Measurements from ENCODE around the gene THSD8.
A peak's percentile ranks its signal among the peaks of the same experiment; 100 is the strongest.

The THSD8 gene

DNA sequence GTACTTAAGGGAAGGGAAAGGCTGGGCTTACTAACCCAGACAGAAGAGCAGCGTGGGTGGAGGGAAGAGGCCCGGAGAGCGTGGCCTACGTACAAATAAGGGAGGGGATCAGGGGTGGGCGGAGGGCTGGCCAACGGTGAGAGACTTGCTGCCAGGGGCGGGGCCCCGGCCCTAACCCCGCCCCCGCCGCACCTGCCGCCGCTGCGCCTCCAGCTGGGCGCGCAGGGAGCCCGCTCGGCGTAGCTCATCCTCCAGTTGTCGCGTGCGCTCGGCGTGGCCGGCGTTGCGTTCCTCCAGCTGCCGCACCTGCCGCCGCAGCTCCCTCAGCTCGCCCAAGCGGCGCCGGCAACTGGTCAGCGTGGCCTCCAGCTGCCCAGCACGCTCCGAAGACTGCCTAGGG lies 32.2 kb upstream of the THSD8 start:
- Histone ChIP-seq H3K9me3 (no peaks in the 10 kb centered on the region), H3K36me3 (peaks cover 0 to 39% (median 2%) of the 10 kb centered on the region in 3 donors), H3K4me1 (peaks cover 0 to 24% (median 8%) of the 10 kb centered on the region in 4 donors), H3K27me3 (no peaks in the 10 kb centered on the region), H3K4me3 (no peak overlapping the region), H3K27ac (no peak overlapping the region)
- TF ChIP-seq, protein P1, sequence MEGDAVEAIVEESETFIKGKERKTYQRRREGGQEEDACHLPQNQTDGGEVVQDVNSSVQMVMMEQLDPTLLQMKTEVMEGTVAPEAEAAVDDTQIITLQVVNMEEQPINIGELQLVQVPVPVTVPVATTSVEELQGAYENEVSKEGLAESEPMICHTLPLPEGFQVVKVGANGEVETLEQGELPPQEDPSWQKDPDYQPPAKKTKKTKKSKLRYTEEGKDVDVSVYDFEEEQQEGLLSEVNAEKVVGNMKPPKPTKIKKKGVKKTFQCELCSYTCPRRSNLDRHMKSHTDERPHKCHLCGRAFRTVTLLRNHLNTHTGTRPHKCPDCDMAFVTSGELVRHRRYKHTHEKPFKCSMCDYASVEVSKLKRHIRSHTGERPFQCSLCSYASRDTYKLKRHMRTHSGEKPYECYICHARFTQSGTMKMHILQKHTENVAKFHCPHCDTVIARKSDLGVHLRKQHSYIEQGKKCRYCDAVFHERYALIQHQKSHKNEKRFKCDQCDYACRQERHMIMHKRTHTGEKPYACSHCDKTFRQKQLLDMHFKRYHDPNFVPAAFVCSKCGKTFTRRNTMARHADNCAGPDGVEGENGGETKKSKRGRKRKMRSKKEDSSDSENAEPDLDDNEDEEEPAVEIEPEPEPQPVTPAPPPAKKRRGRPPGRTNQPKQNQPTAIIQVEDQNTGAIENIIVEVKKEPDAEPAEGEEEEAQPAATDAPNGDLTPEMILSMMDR (IDR thresholded peaks at IDR 0.05): no peak
- DNase-seq: no peak
- intact Hi-C loops (cut with DNase I; ENCODE audit: low total_unique reads): loop anchor here (5.0 kb wide), 1 partner anchor 78 kb away; no protein-coding TSS in a partner anchor

DNA sequence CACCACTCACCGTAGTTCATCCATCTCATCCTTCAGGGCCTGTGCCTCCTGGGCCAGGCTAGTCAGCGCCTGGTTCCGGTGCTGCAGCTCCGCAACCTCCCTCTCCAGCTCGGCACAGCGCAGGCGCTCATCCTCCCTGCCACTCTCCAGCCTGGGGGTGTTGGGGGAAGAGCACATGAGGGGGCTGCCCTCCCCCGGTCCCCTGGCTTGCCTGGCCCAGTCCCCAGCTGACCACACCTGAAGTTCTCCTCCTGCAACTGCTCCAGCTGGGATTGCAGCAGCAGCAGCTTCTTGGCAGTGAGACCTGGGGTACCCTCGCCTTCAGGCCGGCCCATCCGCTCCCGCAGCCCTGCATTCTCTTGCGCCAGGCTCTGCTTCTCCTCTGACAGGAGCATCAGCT lies 30.9 kb upstream of the THSD8 start:
- no peak for DNase-seq
- TF ChIP-seq, protein P1 (IDR thresholded peaks at IDR 0.05): no peak
- H3K27ac ChIP-seq: no peak overlapping the region
- no peak overlapping the region for H3K4me3 ChIP-seq
- H3K9me3 ChIP-seq: no peaks in the 10 kb centered on the region
- H3K4me1 ChIP-seq: peaks cover 0 to 27% (median 14%) of the 10 kb centered on the region in 4 donors
- H3K27me3 ChIP-seq: no peaks in the 10 kb centered on the region
- peaks cover 0 to 35% (median 0%) of the 10 kb centered on the region in 3 donors for H3K36me3 ChIP-seq
- intact Hi-C loops (cut with DNase I; ENCODE audit: low total_unique reads): no loop called here

DNA sequence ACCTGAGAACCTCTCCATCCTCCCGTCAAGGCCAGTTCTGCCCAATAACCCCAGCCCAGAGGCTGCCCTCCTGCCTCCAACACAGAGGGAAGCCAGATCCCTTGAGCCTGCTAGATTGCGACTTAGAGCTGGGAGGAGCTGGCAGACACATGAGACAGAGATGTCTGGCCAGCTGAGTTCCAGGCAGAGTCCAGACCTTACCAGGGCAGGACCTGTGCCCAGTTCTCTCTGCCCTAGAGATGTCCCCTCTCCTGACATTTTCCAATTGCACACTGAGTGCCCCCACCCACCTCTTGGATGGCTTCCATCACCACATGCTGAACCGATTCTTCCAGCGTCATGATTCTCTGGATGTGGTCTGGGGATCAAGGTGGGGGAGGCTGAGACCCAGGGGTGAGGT lies 29.5 kb upstream of the THSD8 start:
- no peaks in the 10 kb centered on the region for H3K9me3 ChIP-seq
- H3K27ac ChIP-seq: peak overlapping the region in 1 of 2 donors; percentile 13
- DNase-seq: no peak
- no peaks in the 10 kb centered on the region for H3K27me3 ChIP-seq
- TF ChIP-seq, protein P1 (IDR thresholded peaks at IDR 0.05): no peak
- H3K4me1 ChIP-seq: peaks cover 0 to 26% (median 15%) of the 10 kb centered on the region in 4 donors
- intact Hi-C loops (cut with DNase I; ENCODE audit: low total_unique reads): no loop called here
- no peak overlapping the region for H3K4me3 ChIP-seq
- peaks cover 0 to 31% (median 0%) of the 10 kb centered on the region in 3 donors for H3K36me3 ChIP-seq

DNA sequence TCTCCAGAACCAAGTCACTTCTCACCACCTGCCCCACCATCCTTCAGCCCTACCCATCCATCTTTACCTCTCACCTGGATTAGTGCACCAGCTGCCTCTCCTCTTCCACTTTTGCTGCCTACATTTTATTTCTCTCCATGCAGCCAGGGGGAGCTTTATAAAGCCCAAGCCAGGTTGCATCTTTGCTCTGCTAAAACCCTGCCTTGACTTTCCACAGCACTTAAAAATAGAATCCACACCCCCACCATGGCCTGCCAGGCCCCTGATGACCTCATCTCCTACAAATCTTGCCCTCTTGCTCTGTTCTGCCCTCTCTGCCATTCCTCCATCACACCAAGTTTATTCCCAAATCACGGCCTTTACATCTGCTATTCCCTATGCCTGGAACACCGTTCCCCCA lies 28.3 kb upstream of the THSD8 start:
- intact Hi-C loops (cut with DNase I; ENCODE audit: low total_unique reads): no loop called here
- Histone ChIP-seq H3K36me3 (peaks cover 0 to 21% (median 0%) of the 10 kb centered on the region in 3 donors), H3K4me3 (no peak overlapping the region), H3K9me3 (no peaks in the 10 kb centered on the region), H3K27ac (peak overlapping the region in 1 of 2 donors; percentile 20), H3K4me1 (peaks cover 0 to 38% (median 22%) of the 10 kb centered on the region in 4 donors), H3K27me3 (no peaks in the 10 kb centered on the region)
- TF ChIP-seq, protein P1 (IDR thresholded peaks at IDR 0.05): peak in 1 of 2 experiments; percentile 21
- DNase-seq: no peak

DNA sequence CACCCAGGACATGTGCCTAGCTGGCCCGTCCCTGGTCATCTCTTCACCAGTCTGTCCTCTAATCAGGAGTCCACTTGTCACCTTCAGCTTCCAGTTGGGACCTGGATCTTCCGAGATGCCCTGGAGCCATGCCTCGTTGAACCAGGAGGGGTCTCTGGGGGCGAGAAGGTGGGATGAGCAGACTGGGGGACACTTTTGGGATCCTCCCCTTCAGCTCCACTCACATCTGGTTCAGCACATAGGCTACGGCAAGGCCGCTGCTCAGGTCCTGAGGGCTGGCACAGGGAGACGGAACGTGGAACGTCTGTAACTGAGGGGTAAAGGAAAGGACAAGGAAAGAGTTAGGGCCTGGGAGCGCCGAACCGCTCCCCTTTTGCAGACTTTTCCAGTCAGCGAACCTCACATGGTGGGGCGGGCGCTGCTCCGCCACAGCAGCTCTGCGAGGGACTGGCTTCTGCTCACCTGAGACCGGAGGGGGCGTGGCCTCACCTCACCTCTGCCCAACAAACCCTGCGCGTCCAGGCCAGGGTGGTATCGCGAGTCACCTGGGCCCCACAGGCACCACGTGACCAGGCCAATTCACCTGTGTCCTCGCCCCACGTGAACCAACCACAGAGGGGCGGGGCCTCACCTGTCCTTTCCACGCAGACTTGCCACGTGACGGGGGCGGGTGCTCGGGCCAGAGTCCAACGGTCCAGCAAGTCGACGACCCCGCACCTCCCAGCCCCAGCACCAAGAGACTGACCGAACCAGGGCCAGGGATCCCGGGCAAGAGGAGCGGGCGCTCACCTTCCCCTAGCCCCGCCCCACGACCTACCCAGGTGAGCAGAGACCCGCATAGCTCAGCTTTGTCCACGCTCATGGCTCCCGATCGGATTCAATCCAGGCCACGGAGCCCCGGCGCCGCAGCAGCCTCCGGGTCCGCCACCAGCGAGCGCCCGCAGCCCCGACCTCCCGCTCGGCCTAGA lies 27.0 kb upstream of the THSD8 start, which contains the start of gene HOOK2:
TSS of gene HOOK2 (minus strand) at position 965 of the 968 bp plus-strand sequence. CDS start at position 862, 103 bp downstream.
- Histone ChIP-seq H3K4me3 (peak within 1 kb of the TSS; percentile 62 to 90), H3K4me1 (peaks cover 0 to 49% (median 35%) of the 10 kb centered on the region in 4 donors), H3K36me3 (peaks cover 0 to 16% (median 0%) of the 10 kb centered on the region in 3 donors), H3K27ac (peak within 1 kb of the TSS; percentile 83 to 91), H3K27me3 (no peaks in the 10 kb centered on the region), H3K9me3 (no peaks in the 10 kb centered on the region)
- intact Hi-C loops (cut with DNase I; ENCODE audit: low total_unique reads): no loop called here
- TF ChIP-seq, protein P1 (IDR thresholded peaks at IDR 0.05): no peak
- peak in 1 of 2 donors; percentile 80 for DNase-seq
